K562 (cell line): ENCODE data around the gene TTC8. TPM values are rescaled to one million over a fixed set of nuclear protein-coding genes. Genes with fewer than 3 reads are reported as not detected.

Source experiments
- ATAC-seq: fragments of 200-7000 bp; cut with Tn5 transposase; 3 replicates; pipeline ENCODE4 v1.9.1; 2020; ENCODE audit warnings: moderate library complexity
- BruUV-seq: library from RNA; stranded (reverse); fragments of 400-500 nt; replicated peaks from 2 replicates; lab custom pipeline; 2021; lab: Mats Ljungman, UMichigan
- CTCF ChIA-PET: fragments of 300-600 bp; formaldehyde crosslinking; extraction: SDS; loops from one replicate; lab custom pipeline; 2021; ENCODE audit warnings: low intra/inter-chr PET ratio; lab: Yijun Ruan, JAX
- POLR2A ChIA-PET: fragments of 300-600, 350-650 bp; sonication (Branson Sonifier 250); formaldehyde crosslinking; extraction: SDS; loops from one replicate; lab custom pipeline; 2021; ENCODE audit warnings: antibody characterized with exemption, inconsistent platforms; lab: Yijun Ruan, JAX
- DNase-seq, 4 experiments: peaks; one replicate each; pipeline versions ENCODE4 v3.0.0 to v3.0.0-alpha.2; 2011 to 2018; ENCODE audit warnings: low spot score in 3 of 4, mixed read lengths in 3 of 4; ENCODE audit errors: extremely low read depth in 1 of 4
- FAIRE-seq: peaks from 2 replicates; lab custom pipeline; 2011; peaks lifted over from hg19 to GRCh38; lab: Jason Lieb, UNC
- H2AFZ ChIP-seq: 2 replicates; pipeline ENCODE4 v1.6.0; 2011; ENCODE audit warnings: low read depth, low read length, control low read depth, inconsistent platforms
- H3K27ac ChIP-seq: fragments of 200-600 bp; 3 replicates; pipeline ENCODE4 v1.8.0; 2011; ENCODE audit warnings: low read depth, mild to moderate bottlenecking, control low read depth, inconsistent platforms, low read length, moderate library complexity, mixed read lengths; ENCODE audit errors: extremely low read depth
- H3K27me3 ChIP-seq, 2 experiments: fragments of 300-600 bp in 1 of 2; 2 replicates in 1 of 2; 3 replicates in 1 of 2; pipeline versions ENCODE4 v1.6.0 to v1.8.0; 2011; ENCODE audit warnings: inconsistent platforms in 2 of 2, low read length in 2 of 2, mild to moderate bottlenecking in 1 of 2, mixed read lengths in 1 of 2, moderate library complexity in 1 of 2; ENCODE audit not compliant: control insufficient read depth in 2 of 2, insufficient read depth in 2 of 2
- H3K36me3 ChIP-seq: fragments of 300-600 bp; 3 replicates; pipeline ENCODE4 v1.8.0; 2011; ENCODE audit warnings: mild to moderate bottlenecking, low read length, inconsistent platforms; ENCODE audit not compliant: control insufficient read depth, insufficient read depth
- H3K4me1 ChIP-seq, 2 experiments: fragments of 200-600 bp in 1 of 2; replicated peaks in 1 of 2; 2 replicates in 1 of 2; 3 replicates in 1 of 2; pipeline versions ENCODE4 v1.5.1 to v1.8.0; 2011; ENCODE audit warnings: inconsistent platforms in 2 of 2, low read length in 2 of 2, mild to moderate bottlenecking in 1 of 2, mixed read lengths in 1 of 2, moderate library complexity in 1 of 2; ENCODE audit not compliant: control insufficient read depth in 2 of 2, insufficient read depth in 2 of 2
- H3K4me2 ChIP-seq: 2 replicates; pipeline ENCODE4 v1.6.1; 2011; ENCODE audit warnings: low read length, control low read depth, inconsistent platforms, mixed read lengths; ENCODE audit not compliant: insufficient read depth
- H3K4me3 ChIP-seq: fragments of 200-600 bp; sonication (generic), shearing (Covaris generic); 2 replicates; pipeline ENCODE4 v1.5.1; 2016; ENCODE audit warnings: control low read depth, inconsistent platforms
- H3K79me2 ChIP-seq: fragments of 200-600 bp; 3 replicates; pipeline ENCODE4 v1.8.0; 2011; ENCODE audit warnings: low read length, inconsistent platforms; ENCODE audit not compliant: control insufficient read depth, insufficient read depth
- H3K9ac ChIP-seq, 2 experiments: 2 replicates each; pipeline versions ENCODE4 v1.6.0 to v1.6.1; 2011; ENCODE audit warnings: low read depth in 2 of 2, low read length in 2 of 2, control low read depth in 1 of 2, inconsistent platforms in 1 of 2, mild to moderate bottlenecking in 1 of 2, mixed read lengths in 1 of 2; ENCODE audit not compliant: insufficient read depth in 1 of 2
- H3K9me1 ChIP-seq: one replicate; pipeline ENCODE4 v1.6.0; 2011; ENCODE audit warnings: inconsistent platforms, mild to moderate bottlenecking, low read length, moderate library complexity; ENCODE audit not compliant: control insufficient read depth, insufficient read depth
- H3K9me3 ChIP-seq: replicated peaks from 2 replicates; pipeline ENCODE4 v1.5.1; 2011; ENCODE audit warnings: low read depth, low read length, inconsistent platforms; ENCODE audit not compliant: control insufficient read depth, insufficient read depth
- H4K20me1 ChIP-seq: replicated peaks from 2 replicates; pipeline ENCODE4 v1.6.1; 2011; ENCODE audit warnings: low read length, inconsistent platforms, mixed read lengths; ENCODE audit not compliant: control insufficient read depth, insufficient read depth
- AFF4 ChIP-seq: sonication (generic); formaldehyde crosslinking; IDR thresholded peaks from 2 replicates; pipeline ENCODE4 v1.8.0; 2023; ENCODE audit warnings: mild to moderate bottlenecking, missing genetic modification reagents
- SRSF3 ChIP-seq: fragments of 200-400 bp; formaldehyde crosslinking; IDR thresholded peaks from 2 replicates; pipeline ENCODE4 v1.6.1; 2016; ENCODE audit warnings: mild to moderate bottlenecking, low read length, moderate library complexity; ENCODE audit not compliant: insufficient read depth
- ZNF217 ChIP-seq: sonication (generic); formaldehyde crosslinking; IDR thresholded peaks from 2 replicates; pipeline ENCODE4 v1.8.0; 2022; ENCODE audit warnings: mild to moderate bottlenecking, missing genetic modification reagents
- WGBS: fragments of 100-300 bp; shearing (Covaris generic); methylation state at CpG from one replicate; pipeline ENCODE4 v1.1.6; 2016; ENCODE audit warnings: low coverage, mixed read lengths; ENCODE audit not compliant: insufficient coverage; ENCODE audit errors: missing lambda C conversion rate; 5-methylcytosine and 5-hydroxymethylcytosine counted together
- in situ Hi-C: fragments of 300-500 bp; cut with MboI; formaldehyde crosslinking; loops from 4 replicates; pipeline ENCODE4 v1.15.0; 2018; ENCODE audit warnings: inconsistent platforms, mixed read lengths
- intact Hi-C: fragments of 100-400 bp; cut with micrococcal nuclease; formaldehyde crosslinking; loops from 2 replicates; pipeline ENCODE4 v1.14.2; 2022
- polyA plus RNA-seq, 8 experiments: library from polyadenylated mRNA; depleted of rRNA in 4 of 8; stranded (reverse) in 5 of 8; unstranded in 3 of 8; fragments of >200 nt; fragmentation: Nextera tagmentation in 2 of 8; fragmentation: Illumina TruSeq in 1 of 8; extraction: Ambion mirVana in 2 of 8; extraction: Trizol in 1 of 8; gene quantifications; 2 replicates each; pipeline versions ENCODE4 v1.2.1 to v1.2.3, GENCODE V29; 2011 to 2014; ENCODE audit warnings: inconsistent platforms in 1 of 8, missing spikeins in 1 of 8
- total RNA-seq, 7 experiments: library from RNA; depleted of rRNA in 6 of 7; stranded (reverse); fragments of >200 nt in 6 of 7; fragmentation: Illumina TruSeq in 2 of 7; extraction: Trizol in 2 of 7; gene quantifications; 2 replicates each; pipeline versions ENCODE4 v1.2.1 to v1.2.3, GENCODE V29; 2011 to 2021; ENCODE audit warnings: low replicate concordance in 1 of 7
- TF ChIP-seq, protein P1 (sequence below): fragments of 450-650 bp; formaldehyde crosslinking; IDR thresholded peaks from 2 replicates; pipeline ENCODE4 v1.4.0; 2020; ENCODE audit warnings: mild to moderate bottlenecking, moderate library complexity

TTC8 gene
- total and polyA plus RNA-seq, 9 of the 15 experiments (the other 6 are each of a cell fraction or from before 2014, with no cell fraction given), result 7.3 to 22.7 (median 9.6) TPM

DNA sequence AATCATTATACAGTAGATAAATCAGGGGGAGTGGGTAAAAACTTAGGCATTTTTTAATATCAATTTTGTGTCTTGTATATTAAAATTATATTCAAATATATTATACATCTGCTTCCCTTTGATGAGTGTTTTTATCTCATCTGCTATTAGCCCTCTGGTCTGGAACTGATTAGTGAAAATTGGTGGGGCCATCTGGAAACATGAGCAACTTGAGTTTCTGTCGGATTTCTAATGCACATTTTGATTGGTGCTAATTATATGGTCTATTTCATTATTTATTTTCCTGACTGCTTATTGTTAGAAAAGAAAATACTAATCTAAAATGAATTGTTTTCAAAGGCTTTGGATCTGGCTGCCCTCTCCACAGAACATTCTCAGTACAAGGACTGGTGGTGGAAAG, 28.2 kb downstream of the TTC8 start:
- H3K4me1 ChIP-seq, result no peaks in the 10 kb centered on the region
- no peak overlapping the region for H3K27ac ChIP-seq
- no peak overlapping the region for H3K4me3 ChIP-seq
- ATAC-seq (no peak), FAIRE-seq (no peak), DNase-seq (no peak)
- in situ Hi-C loops (no loop called here), intact Hi-C loops (no loop called here)
- no peaks in the 10 kb centered on the region for H3K27me3 ChIP-seq
- no peaks in the 10 kb centered on the region for H3K9me3 ChIP-seq
- H2AFZ ChIP-seq, result no peak overlapping the region
- TF ChIP-seq SRSF3 (no peak), AFF4 (CRISPR knock-in tag) (no peak), ZNF217 (no peak)
- TF ChIP-seq, protein P1, sequence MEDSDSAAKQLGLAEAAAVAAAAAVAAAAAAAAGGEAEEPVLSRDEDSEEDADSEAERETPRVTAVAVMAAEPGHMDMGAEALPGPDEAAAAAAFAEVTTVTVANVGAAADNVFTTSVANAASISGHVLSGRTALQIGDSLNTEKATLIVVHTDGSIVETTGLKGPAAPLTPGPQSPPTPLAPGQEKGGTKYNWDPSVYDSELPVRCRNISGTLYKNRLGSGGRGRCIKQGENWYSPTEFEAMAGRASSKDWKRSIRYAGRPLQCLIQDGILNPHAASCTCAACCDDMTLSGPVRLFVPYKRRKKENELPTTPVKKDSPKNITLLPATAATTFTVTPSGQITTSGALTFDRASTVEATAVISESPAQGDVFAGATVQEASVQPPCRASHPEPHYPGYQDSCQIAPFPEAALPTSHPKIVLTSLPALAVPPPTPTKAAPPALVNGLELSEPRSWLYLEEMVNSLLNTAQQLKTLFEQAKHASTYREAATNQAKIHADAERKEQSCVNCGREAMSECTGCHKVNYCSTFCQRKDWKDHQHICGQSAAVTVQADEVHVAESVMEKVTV (CRISPR knock-in tag), result no peak
- ChIA-PET POLR2A (no interaction called here), CTCF (no interaction called here)
- no peaks in the 10 kb centered on the region for H3K79me2 ChIP-seq
- no peak overlapping the region for H3K4me2 ChIP-seq
- no TSS peak for BruUV-seq
- H4K20me1 ChIP-seq, result no peaks in the 10 kb centered on the region
- no peak overlapping the region for H3K9ac ChIP-seq
- 17% methylated on average over 1 of the region's 1 CpG for WGBS
- H3K36me3 ChIP-seq, result no peaks in the 10 kb centered on the region
- no peaks in the 10 kb centered on the region for H3K9me1 ChIP-seq
